ENCODE measurements around the gene EIF2B4. TPM values are rescaled to one million over a fixed set of nuclear protein-coding genes. Genes with fewer than 3 reads are reported as not detected.
A peak's percentile ranks its signal among the peaks of the same experiment; 100 is the strongest.
"Not testable (repeated sequence)": the region's sequence is repeated elsewhere in the genome, so short reads cannot be mapped to it uniquely, and the experiment has no call there.

The EIF2B4 gene
- polyA plus RNA-seq, 2 of the 4 experiments (the other 2 are of a cell fraction): 62.8 to 73.5 TPM

GRCh38 chr2:27354597-27354927 is 15.6 kb downstream of the EIF2B4 start:
- CTCF ChIA-PET: interaction anchor here (1.1 to 3.3 kb wide), 5 partner anchors 10 to 75 kb away, joined by 3 to 16 read pairs (median 5); partner anchors contain the start of gene EIF2B4
- DNase-seq (ENCODE audit: low read depth in 1 of 2, low spot score in 1 of 2) (no peak), FAIRE-seq (no peak)

GRCh38 chr2:27353762-27354596 is 16.2 kb downstream of the EIF2B4 start:
- Histone ChIP-seq H3K9me3 (no peaks in the 10 kb centered on the region), H3K27ac (no peak overlapping the region), H3K4me2 (peak overlapping the region; percentile 77), H3K4me1 (peaks cover 28% of the 10 kb centered on the region), H3K4me3 (no peak overlapping the region)
- DNase-seq (ENCODE audit: low read depth in 1 of 2, low spot score in 1 of 2) (no peak), ATAC-seq (no peak), FAIRE-seq (no peak)
- POLR2A ChIA-PET: interaction anchor here (0.9 to 1.4 kb wide), 2 partner anchors 10 to 16 kb away, joined by 4 to 5 read pairs; no protein-coding TSS in a partner anchor
- CTCF ChIA-PET: interaction anchor here (1.1 to 3.3 kb wide), 5 partner anchors 10 to 22 kb away, joined by 3 to 16 read pairs (median 5); partner anchors contain the start of gene EIF2B4
- 76% methylated on average over 7 of the region's 7 CpGs for WGBS (ENCODE audit: missing lambda C conversion rate)
- TF ChIP-seq MAX (IDR thresholded peaks at IDR 0.05) (no peak), SMC3 (IDR thresholded peaks at IDR 0.05) (no peak), NPAS2 (CRISPR knock-in tag; IDR thresholded peaks at IDR 0.05; ENCODE audit: borderline replicate concordance) (no peak), CEBPB (IDR thresholded peaks at IDR 0.05) (no peak), HMGXB4 (CRISPR knock-in tag; IDR thresholded peaks at IDR 0.05; ENCODE audit: borderline replicate concordance) (no peak), NFE2L2 (conservative IDR thresholded peaks at IDR 0.05; ENCODE audit: low read length) (no peak), FOSB (CRISPR knock-in tag; IDR thresholded peaks at IDR 0.05) (no peak), HOXB13 (CRISPR knock-in tag; IDR thresholded peaks at IDR 0.05; ENCODE audit: low read depth) (no peak), EHMT2 (IDR thresholded peaks at IDR 0.05; ENCODE audit: low read depth) (no peak), EHF (CRISPR knock-in tag; IDR thresholded peaks at IDR 0.05) (no peak), RARB (CRISPR knock-in tag; IDR thresholded peaks at IDR 0.05) (no peak), KDM1A (IDR thresholded peaks at IDR 0.05; ENCODE audit: low read depth) (no peak), SREBF2 (IDR thresholded peaks at IDR 0.05) (no peak), CBX8 (IDR thresholded peaks at IDR 0.05) (no peak), ZSCAN20 (CRISPR knock-in tag; IDR thresholded peaks at IDR 0.05) (no peak), ZC3H11A (IDR thresholded peaks at IDR 0.05) (no peak), MAFK (IDR thresholded peaks at IDR 0.05; ENCODE audit: partially characterized antibody) (no peak), BHLHE40 (IDR thresholded peaks at IDR 0.05; ENCODE audit: low read depth, low read length) (no peak), EP300 (IDR thresholded peaks at IDR 0.05) (no peak), JUN (IDR thresholded peaks at IDR 0.05) (no peak)

More at GRCh38 chr2:27354597-27354927, 15.6 kb downstream of the EIF2B4 start:
- 89% methylated on average over 7 of the region's 7 CpGs for WGBS (ENCODE audit: missing lambda C conversion rate)
- ATAC-seq: no peak
- TF ChIP-seq POLR2A (IDR thresholded peaks at IDR 0.05; ENCODE audit: low read length) (no peak), KDM5A (IDR thresholded peaks at IDR 0.05) (no peak), MAFK (IDR thresholded peaks at IDR 0.05; ENCODE audit: partially characterized antibody) (no peak), ELK1 (IDR thresholded peaks at IDR 0.05; ENCODE audit: low read depth, low read length) (no peak), E2F6 (IDR thresholded peaks at IDR 0.05; ENCODE audit: borderline replicate concordance, low read depth) (no peak)
- H3K4me2 ChIP-seq: peak overlapping the region; percentile 77
- POLR2A ChIA-PET: interaction anchor here (0.9 kb wide), 1 partner anchor 15 kb away, joined by 4 read pairs; no protein-coding TSS in a partner anchor
- H3K9me3 ChIP-seq: no peaks in the 10 kb centered on the region
- H3K4me3 ChIP-seq: no peak overlapping the region
- H3K4me1 ChIP-seq: peaks cover 28% of the 10 kb centered on the region
- no peak overlapping the region for H3K27ac ChIP-seq

GRCh38 chr2:27353386-27353761 is 16.8 kb downstream of the EIF2B4 start:
- H3K4me3 ChIP-seq; FAIRE-seq; H3K9me3 ChIP-seq; ATAC-seq; H3K27ac ChIP-seq; DNase-seq (ENCODE audit: low read depth in 1 of 2, low spot score in 1 of 2); H3K4me2 ChIP-seq: not testable (repeated sequence)
- POLR2A ChIA-PET: interaction anchor here (1.4 kb wide), 1 partner anchor 10 kb away, joined by 5 read pairs; no protein-coding TSS in a partner anchor
- CTCF ChIA-PET: interaction anchor here (0.9 to 3.3 kb wide), 10 partner anchors 9 to 275 kb away, joined by 3 to 16 read pairs (median 4); partner anchors contain the start of genes CCDC121, EIF2B4, GPN1 and SNX17
- WGBS (ENCODE audit: missing lambda C conversion rate): 97% methylated on average over 5 of the region's 5 CpGs
- H3K4me1 ChIP-seq: peaks cover 26% of the 10 kb centered on the region

Measured in A549 (cell line).